Gastroesophageal sphincter (tissue), 3 donors: ENCODE measurements around the gene AXIN1.

Experiments
- EP300 ChIP-seq: sonication (generic); formaldehyde crosslinking; IDR thresholded peaks from one replicate; pipeline ENCODE4 v1.6.1; 2017; ENCODE audit warnings: antibody characterized with exemption, mild to moderate bottlenecking
- POLR2A ChIP-seq, 2 donors: fragments of 450-650 bp; IDR thresholded peaks; one replicate each; pipeline ENCODE4 v1.6.1; 2017; ENCODE audit warnings: antibody characterized with exemption in 2 of 2, mild to moderate bottlenecking in 2 of 2, moderate library complexity in 1 of 2
- POLR2AphosphoS5 ChIP-seq: sonication (generic); formaldehyde crosslinking; IDR thresholded peaks from one replicate; pipeline ENCODE4 v1.6.1; 2017; ENCODE audit warnings: antibody characterized with exemption
- TF ChIP-seq, protein P1 (sequence below), 4 experiments: fragments of 200-600 bp in 2 of 4; fragments of 450-650 bp in 2 of 4; sonication (generic) in 1 of 4; IDR thresholded peaks; one replicate each; pipeline ENCODE4 v1.5.1; 2017 to 2019; ENCODE audit warnings: antibody characterized with exemption in 4 of 4, mild to moderate bottlenecking in 2 of 4, moderate library complexity in 2 of 4

DNA sequence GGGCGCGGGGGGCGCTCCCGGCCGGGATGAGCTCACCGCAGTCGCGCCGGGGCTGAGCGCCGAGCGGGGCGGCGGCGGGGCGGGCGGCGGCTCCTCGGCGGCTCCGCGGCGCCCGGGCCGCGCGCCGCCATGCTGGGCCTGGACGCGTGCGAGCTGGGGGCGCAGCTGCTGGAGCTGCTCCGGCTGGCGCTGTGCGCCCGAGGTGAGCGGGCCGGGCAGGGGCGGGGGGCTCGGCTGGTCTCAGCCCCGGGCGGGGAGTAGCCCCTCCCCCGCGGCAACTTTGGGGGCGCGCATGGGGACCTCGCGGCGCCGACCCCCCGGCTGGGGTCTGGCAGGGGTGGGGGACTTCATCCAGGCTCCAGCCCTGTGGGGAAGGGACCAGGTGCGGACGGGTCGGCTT lies 72.0 kb downstream of the AXIN1 start, which contains the start of gene ARHGDIG:
- TF ChIP-seq, protein P1, sequence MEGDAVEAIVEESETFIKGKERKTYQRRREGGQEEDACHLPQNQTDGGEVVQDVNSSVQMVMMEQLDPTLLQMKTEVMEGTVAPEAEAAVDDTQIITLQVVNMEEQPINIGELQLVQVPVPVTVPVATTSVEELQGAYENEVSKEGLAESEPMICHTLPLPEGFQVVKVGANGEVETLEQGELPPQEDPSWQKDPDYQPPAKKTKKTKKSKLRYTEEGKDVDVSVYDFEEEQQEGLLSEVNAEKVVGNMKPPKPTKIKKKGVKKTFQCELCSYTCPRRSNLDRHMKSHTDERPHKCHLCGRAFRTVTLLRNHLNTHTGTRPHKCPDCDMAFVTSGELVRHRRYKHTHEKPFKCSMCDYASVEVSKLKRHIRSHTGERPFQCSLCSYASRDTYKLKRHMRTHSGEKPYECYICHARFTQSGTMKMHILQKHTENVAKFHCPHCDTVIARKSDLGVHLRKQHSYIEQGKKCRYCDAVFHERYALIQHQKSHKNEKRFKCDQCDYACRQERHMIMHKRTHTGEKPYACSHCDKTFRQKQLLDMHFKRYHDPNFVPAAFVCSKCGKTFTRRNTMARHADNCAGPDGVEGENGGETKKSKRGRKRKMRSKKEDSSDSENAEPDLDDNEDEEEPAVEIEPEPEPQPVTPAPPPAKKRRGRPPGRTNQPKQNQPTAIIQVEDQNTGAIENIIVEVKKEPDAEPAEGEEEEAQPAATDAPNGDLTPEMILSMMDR (IDR thresholded peaks at IDR 0.05), result no peak
- TF ChIP-seq POLR2A (IDR thresholded peaks at IDR 0.05), result no peak
- no peak for TF ChIP-seq POLR2AphosphoS5
- no peak for TF ChIP-seq EP300
